WTC11 (cell line): ENCODE results near the gene CUEDC1. TPM values are rescaled to one million over a fixed set of nuclear protein-coding genes. Genes with fewer than 3 reads are reported as not detected.

Source experiments
- ATAC-seq: fragments of 200-7000 bp; cut with Tn5 transposase; 2 replicates; pipeline ENCODE4 v1.10.0; 2021; ENCODE audit warnings: mild to moderate bottlenecking, moderate library complexity
- CTCF ChIA-PET: fragments of 300-600 bp; sonication (Branson Sonifier 250); formaldehyde crosslinking; loops from one replicate; lab custom pipeline; 2021; ENCODE audit warnings: antibody characterized with exemption; lab: Charles Lee
- POLR2A ChIA-PET: fragments of 350-600 bp; sonication (Branson Sonifier 250); formaldehyde crosslinking; loops from one replicate; lab custom pipeline; 2021; ENCODE audit warnings: antibody characterized with exemption; lab: Charles Lee
- DNase-seq: peaks from one replicate; pipeline ENCODE4 v3.0.0; 2021; ENCODE audit warnings: low spot score
- H3K27ac Mint-ChIP-seq: 2 replicates; pipeline ENCODE4 v1.8.0; 2021; ENCODE audit warnings: mixed read lengths
- H3K27me3 Mint-ChIP-seq: 2 replicates; pipeline ENCODE4 v1.8.0; 2021; ENCODE audit warnings: low read depth, mild to moderate bottlenecking, moderate library complexity, mixed read lengths
- H3K36me3 Mint-ChIP-seq: 2 replicates; pipeline ENCODE4 v1.8.0; 2021; ENCODE audit warnings: mixed read lengths
- H3K4me1 Mint-ChIP-seq: 2 replicates; pipeline ENCODE4 v1.8.0; 2022; ENCODE audit warnings: mixed read lengths
- H3K4me3 Mint-ChIP-seq: 2 replicates; pipeline ENCODE4 v1.8.0; 2021; ENCODE audit warnings: mild to moderate bottlenecking, moderate library complexity, mixed read lengths
- H3K9me3 Mint-ChIP-seq: 2 replicates; pipeline ENCODE4 v1.8.0; 2021; ENCODE audit warnings: mixed read lengths
- ATF3 ChIP-seq: sonication (generic); formaldehyde crosslinking; conservative IDR thresholded peaks from 2 replicates; pipeline ENCODE4 v1.8.1; 2022; ENCODE audit warnings: mild to moderate bottlenecking, missing genetic modification reagents
- CBFB ChIP-seq: sonication (generic); formaldehyde crosslinking; IDR thresholded peaks from 2 replicates; pipeline ENCODE4 v1.8.1; 2022; ENCODE audit warnings: mild to moderate bottlenecking, low read depth, missing genetic modification reagents
- CDX4 ChIP-seq: fragments of 250-450 bp; sonication (Bioruptor Pico); IDR thresholded peaks from 2 replicates; pipeline ENCODE4 v1.9.0; 2021; ENCODE audit warnings: moderate library complexity, mild to moderate bottlenecking, inconsistent platforms, borderline replicate concordance
- CREB1 ChIP-seq: sonication (generic); formaldehyde crosslinking; IDR thresholded peaks from 2 replicates; pipeline ENCODE4 v1.8.0; 2023; ENCODE audit warnings: mild to moderate bottlenecking, missing genetic modification reagents
- EMX1 ChIP-seq: fragments of 250-450 bp; sonication (Bioruptor Pico); IDR thresholded peaks from 2 replicates; pipeline ENCODE4 v1.8.0; 2021; ENCODE audit warnings: mild to moderate bottlenecking
- FOXJ3 ChIP-seq: sonication (generic); formaldehyde crosslinking; IDR thresholded peaks from 2 replicates; pipeline ENCODE4 v1.9.0; 2021; ENCODE audit warnings: missing genetic modification reagents, mild to moderate bottlenecking, borderline replicate concordance
- FOXK1 ChIP-seq: sonication (generic); formaldehyde crosslinking; IDR thresholded peaks from 2 replicates; pipeline ENCODE4 v1.8.0; 2022; ENCODE audit warnings: mild to moderate bottlenecking, moderate library complexity, missing genetic modification reagents
- GTF2I ChIP-seq: fragments of 250-450 bp; sonication (Bioruptor Pico); conservative IDR thresholded peaks from 2 replicates; pipeline ENCODE4 v1.4.0; 2021; ENCODE audit warnings: mild to moderate bottlenecking
- IRF2 ChIP-seq: sonication (generic); formaldehyde crosslinking; IDR thresholded peaks from 2 replicates; pipeline ENCODE4 v1.8.0; 2022; ENCODE audit warnings: low read depth, missing genetic modification reagents, borderline replicate concordance
- KAT7 ChIP-seq: sonication (generic); formaldehyde crosslinking; IDR thresholded peaks from 2 replicates; pipeline ENCODE4 v1.8.1; 2023; ENCODE audit warnings: missing genetic modification reagents, mild to moderate bottlenecking, borderline replicate concordance
- MAX ChIP-seq: sonication (generic); formaldehyde crosslinking; IDR thresholded peaks from 2 replicates; pipeline ENCODE4 v1.8.0; 2022; ENCODE audit warnings: mild to moderate bottlenecking, missing genetic modification reagents
- MYBL2 ChIP-seq: sonication (generic); formaldehyde crosslinking; IDR thresholded peaks from 2 replicates; pipeline ENCODE4 v1.8.1; 2023; ENCODE audit warnings: mild to moderate bottlenecking, moderate library complexity, missing genetic modification reagents
- NFE2L1 ChIP-seq: sonication (generic); formaldehyde crosslinking; IDR thresholded peaks from 2 replicates; pipeline ENCODE4 v1.8.1; 2023; ENCODE audit warnings: missing genetic modification reagents
- SMAD3 ChIP-seq: sonication (generic); formaldehyde crosslinking; IDR thresholded peaks from 2 replicates; pipeline ENCODE4 v1.8.0; 2022; ENCODE audit warnings: missing genetic modification reagents, mild to moderate bottlenecking, borderline replicate concordance
- TP53 ChIP-seq: sonication (generic); formaldehyde crosslinking; IDR thresholded peaks from 2 replicates; pipeline ENCODE4 v1.8.1; 2023; ENCODE audit warnings: mild to moderate bottlenecking, missing genetic modification reagents
- ZNF396 ChIP-seq: fragments of 250-450 bp; sonication (Bioruptor Pico); IDR thresholded peaks from 2 replicates; pipeline ENCODE4 v1.8.0; 2021; ENCODE audit warnings: mild to moderate bottlenecking, moderate library complexity, borderline replicate concordance
- ZNF423 ChIP-seq: fragments of 250-450 bp; sonication (Bioruptor Pico); IDR thresholded peaks from 2 replicates; pipeline ENCODE4 v2.1.2; 2022; ENCODE audit warnings: mild to moderate bottlenecking, moderate library complexity
- total RNA-seq: library from RNA; stranded (reverse); gene quantifications from 3 replicates; pipeline ENCODE4 v1.2.3, GENCODE V29; 2021
- TF ChIP-seq, protein P1 (sequence below): sonication (generic); formaldehyde crosslinking; IDR thresholded peaks from 2 replicates; pipeline ENCODE4 v1.8.0; 2022; ENCODE audit warnings: missing genetic modification reagents
- TF ChIP-seq, protein P2 (sequence below): sonication (generic); formaldehyde crosslinking; IDR thresholded peaks from 2 replicates; pipeline ENCODE4 v1.8.1; 2023; ENCODE audit warnings: mild to moderate bottlenecking, moderate library complexity, missing genetic modification reagents
- TF ChIP-seq, protein P3 (sequence below): sonication (generic); formaldehyde crosslinking; IDR thresholded peaks from 2 replicates; pipeline ENCODE4 v1.8.0; 2022; ENCODE audit warnings: mild to moderate bottlenecking, missing genetic modification reagents

The CUEDC1 gene
- total RNA-seq, 1 experiment from 2014 or later: 12.2 TPM

DNA sequence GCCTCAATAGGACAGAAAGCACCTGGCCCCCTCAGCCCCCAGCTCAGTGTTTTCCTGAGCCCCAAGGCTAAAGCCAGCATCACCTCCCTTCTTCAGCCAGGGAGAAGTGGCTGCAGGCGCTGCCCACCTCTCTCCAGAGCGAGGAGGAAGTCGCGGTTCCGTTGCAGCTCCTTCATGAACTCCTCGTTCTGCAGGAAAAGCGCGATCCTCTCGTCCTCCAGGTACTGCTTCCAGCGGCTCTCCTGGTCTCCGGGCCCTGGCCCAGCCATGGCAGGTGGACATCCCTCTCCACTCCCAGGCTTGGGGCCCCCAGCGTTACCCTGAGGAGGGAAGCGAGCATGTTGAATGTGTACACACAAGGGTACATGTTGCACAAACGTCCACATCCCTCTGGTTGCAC lies 82.7 kb downstream of the CUEDC1 start:
- Mint-ChIP-seq H3K27ac (peak overlapping the region; percentile 45; the same call in 1 of the 2 replicates), H3K27me3 (peaks cover 6% of the 10 kb centered on the region; the same call in 1 of the 2 replicates), H3K4me3 (no peak overlapping the region), H3K36me3 (no peaks in the 10 kb centered on the region; the same call in 1 of the 2 replicates), H3K9me3 (no peaks in the 10 kb centered on the region), H3K4me1 (peaks cover 68% of the 10 kb centered on the region)
- ATAC-seq: no peak
- TF ChIP-seq ZNF396 (CRISPR knock-in tag) (no peak), FOXK1 (no peak), SMAD3 (CRISPR knock-in tag) (no peak), CREB1 (no peak), TP53 (CRISPR knock-in tag) (no peak), EMX1 (no peak), NFE2L1 (CRISPR knock-in tag) (no peak)
- TF ChIP-seq, protein P1, sequence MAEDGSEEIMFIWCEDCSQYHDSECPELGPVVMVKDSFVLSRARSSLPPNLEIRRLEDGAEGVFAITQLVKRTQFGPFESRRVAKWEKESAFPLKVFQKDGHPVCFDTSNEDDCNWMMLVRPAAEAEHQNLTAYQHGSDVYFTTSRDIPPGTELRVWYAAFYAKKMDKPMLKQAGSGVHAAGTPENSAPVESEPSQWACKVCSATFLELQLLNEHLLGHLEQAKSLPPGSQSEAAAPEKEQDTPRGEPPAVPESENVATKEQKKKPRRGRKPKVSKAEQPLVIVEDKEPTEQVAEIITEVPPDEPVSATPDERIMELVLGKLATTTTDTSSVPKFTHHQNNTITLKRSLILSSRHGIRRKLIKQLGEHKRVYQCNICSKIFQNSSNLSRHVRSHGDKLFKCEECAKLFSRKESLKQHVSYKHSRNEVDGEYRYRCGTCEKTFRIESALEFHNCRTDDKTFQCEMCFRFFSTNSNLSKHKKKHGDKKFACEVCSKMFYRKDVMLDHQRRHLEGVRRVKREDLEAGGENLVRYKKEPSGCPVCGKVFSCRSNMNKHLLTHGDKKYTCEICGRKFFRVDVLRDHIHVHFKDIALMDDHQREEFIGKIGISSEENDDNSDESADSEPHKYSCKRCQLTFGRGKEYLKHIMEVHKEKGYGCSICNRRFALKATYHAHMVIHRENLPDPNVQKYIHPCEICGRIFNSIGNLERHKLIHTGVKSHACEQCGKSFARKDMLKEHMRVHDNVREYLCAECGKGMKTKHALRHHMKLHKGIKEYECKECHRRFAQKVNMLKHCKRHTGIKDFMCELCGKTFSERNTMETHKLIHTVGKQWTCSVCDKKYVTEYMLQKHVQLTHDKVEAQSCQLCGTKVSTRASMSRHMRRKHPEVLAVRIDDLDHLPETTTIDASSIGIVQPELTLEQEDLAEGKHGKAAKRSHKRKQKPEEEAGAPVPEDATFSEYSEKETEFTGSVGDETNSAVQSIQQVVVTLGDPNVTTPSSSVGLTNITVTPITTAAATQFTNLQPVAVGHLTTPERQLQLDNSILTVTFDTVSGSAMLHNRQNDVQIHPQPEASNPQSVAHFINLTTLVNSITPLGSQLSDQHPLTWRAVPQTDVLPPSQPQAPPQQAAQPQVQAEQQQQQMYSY (CRISPR knock-in tag): no peak
- POLR2A ChIA-PET: no interaction called here
- no peak for DNase-seq
- CTCF ChIA-PET: interaction anchor here (1.3 kb wide), 1 partner anchor 31 kb away, joined by 3 read pairs; no protein-coding TSS in a partner anchor

DNA sequence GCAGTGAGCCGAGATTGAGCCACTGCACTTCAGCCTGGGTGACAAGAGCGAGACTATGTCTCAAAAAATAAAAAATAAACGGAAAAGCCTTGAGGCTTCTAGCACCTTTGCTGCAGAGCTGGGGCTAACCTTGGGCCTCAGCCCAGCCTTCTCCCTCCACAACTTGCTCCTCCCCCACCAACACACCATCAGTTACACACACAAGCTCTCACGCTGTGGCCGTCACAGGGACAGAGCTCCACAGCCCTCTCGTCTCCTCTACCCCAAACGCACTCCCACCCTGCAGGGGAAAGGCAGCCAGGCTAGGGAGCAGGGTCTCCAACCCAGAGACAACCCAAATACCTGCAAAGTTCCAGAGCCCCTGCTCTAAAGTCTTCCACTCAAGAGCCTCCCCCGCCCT lies 83.3 kb downstream of the CUEDC1 start:
- TF ChIP-seq ZNF423 (CRISPR knock-in tag) (no peak), IRF2 (CRISPR knock-in tag) (no peak), MAX (CRISPR knock-in tag) (no peak), FOXJ3 (CRISPR knock-in tag) (no peak)
- TF ChIP-seq, protein P2, sequence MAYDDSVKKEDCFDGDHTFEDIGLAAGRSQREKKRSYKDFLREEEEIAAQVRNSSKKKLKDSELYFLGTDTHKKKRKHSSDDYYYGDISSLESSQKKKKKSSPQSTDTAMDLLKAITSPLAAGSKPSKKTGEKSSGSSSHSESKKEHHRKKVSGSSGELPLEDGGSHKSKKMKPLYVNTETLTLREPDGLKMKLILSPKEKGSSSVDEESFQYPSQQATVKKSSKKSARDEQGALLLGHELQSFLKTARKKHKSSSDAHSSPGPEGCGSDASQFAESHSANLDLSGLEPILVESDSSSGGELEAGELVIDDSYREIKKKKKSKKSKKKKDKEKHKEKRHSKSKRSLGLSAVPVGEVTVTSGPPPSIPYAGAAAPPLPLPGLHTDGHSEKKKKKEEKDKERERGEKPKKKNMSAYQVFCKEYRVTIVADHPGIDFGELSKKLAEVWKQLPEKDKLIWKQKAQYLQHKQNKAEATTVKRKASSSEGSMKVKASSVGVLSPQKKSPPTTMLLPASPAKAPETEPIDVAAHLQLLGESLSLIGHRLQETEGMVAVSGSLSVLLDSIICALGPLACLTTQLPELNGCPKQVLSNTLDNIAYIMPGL (CRISPR knock-in tag): no peak
- POLR2A ChIA-PET: no interaction called here
- CTCF ChIA-PET: interaction anchor here (0.7 to 1.3 kb wide), 4 partner anchors 14 to 75 kb away, joined by 3 to 4 read pairs (median 3); no protein-coding TSS in a partner anchor

DNA sequence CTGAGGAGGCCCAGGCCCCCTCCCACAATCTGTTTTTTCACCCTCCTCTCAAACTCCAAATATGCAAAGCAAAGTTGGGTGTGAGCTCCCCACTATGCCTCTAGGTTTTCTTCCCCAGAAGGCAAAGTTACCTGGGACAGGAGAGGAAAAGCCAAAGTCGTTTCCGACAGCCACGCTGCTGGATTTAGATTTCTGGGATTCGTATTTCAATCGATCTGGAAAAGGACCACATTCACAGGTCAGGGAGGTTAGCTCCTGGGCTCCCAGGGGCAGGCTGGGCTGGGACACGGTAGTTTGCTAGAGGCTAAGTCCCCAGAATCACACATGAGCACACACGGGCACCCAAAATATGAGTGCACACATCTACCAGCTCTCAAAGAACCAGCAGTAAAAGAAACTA lies 84.1 kb downstream of the CUEDC1 start:
- no peak for ATAC-seq

More for the DNA sequence above, 83.3 kb downstream of the CUEDC1 start:
- H3K4me1 Mint-ChIP-seq: peaks cover 68% of the 10 kb centered on the region
- H3K9me3 Mint-ChIP-seq: no peaks in the 10 kb centered on the region
- no peak for ATAC-seq
- H3K4me3 Mint-ChIP-seq: no peak overlapping the region
- H3K27ac Mint-ChIP-seq: peak overlapping the region; percentile 72; the same call in 1 of the 2 replicates
- H3K27me3 Mint-ChIP-seq: peaks cover 6% of the 10 kb centered on the region; the same call in 1 of the 2 replicates
- H3K36me3 Mint-ChIP-seq: no peaks in the 10 kb centered on the region; the same call in 1 of the 2 replicates
- DNase-seq: no peak

GRCh38 chr17:57870283-57870635 lies 85.0 kb downstream of the CUEDC1 start:
- Mint-ChIP-seq H3K27me3 (no peaks in the 10 kb centered on the region), H3K4me1 (peaks cover 52% of the 10 kb centered on the region), H3K36me3 (no peaks in the 10 kb centered on the region; the same call in 1 of the 2 replicates), H3K9me3 (no peaks in the 10 kb centered on the region), H3K27ac (no peak overlapping the region), H3K4me3 (no peak overlapping the region)
- ATAC-seq (no peak), DNase-seq (no peak)
- ChIA-PET CTCF (interaction anchor here (0.9 to 4.4 kb wide), 11 partner anchors 10 to 129 kb away, joined by 3 to 18 read pairs (median 5); partner anchors contain the start of gene CUEDC1), POLR2A (no interaction called here)
- TF ChIP-seq ATF3 (CRISPR knock-in tag) (no peak), MYBL2 (CRISPR knock-in tag) (no peak), CBFB (no peak), GTF2I (CRISPR knock-in tag) (no peak), SMAD3 (CRISPR knock-in tag) (no peak), FOXK1 (no peak), KAT7 (CRISPR knock-in tag) (no peak), CDX4 (no peak)
- TF ChIP-seq, protein P3, sequence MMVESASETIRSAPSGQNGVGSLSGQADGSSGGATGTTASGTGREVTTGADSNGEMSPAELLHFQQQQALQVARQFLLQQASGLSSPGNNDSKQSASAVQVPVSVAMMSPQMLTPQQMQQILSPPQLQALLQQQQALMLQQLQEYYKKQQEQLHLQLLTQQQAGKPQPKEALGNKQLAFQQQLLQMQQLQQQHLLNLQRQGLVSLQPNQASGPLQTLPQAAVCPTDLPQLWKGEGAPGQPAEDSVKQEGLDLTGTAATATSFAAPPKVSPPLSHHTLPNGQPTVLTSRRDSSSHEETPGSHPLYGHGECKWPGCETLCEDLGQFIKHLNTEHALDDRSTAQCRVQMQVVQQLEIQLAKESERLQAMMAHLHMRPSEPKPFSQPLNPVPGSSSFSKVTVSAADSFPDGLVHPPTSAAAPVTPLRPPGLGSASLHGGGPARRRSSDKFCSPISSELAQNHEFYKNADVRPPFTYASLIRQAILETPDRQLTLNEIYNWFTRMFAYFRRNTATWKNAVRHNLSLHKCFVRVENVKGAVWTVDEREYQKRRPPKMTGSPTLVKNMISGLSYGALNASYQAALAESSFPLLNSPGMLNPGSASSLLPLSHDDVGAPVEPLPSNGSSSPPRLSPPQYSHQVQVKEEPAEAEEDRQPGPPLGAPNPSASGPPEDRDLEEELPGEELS (CRISPR knock-in tag): no peak

More for the DNA sequence above, 84.1 kb downstream of the CUEDC1 start:
- POLR2A ChIA-PET: no interaction called here
- Mint-ChIP-seq H3K36me3 (no peaks in the 10 kb centered on the region; the same call in 1 of the 2 replicates), H3K9me3 (no peaks in the 10 kb centered on the region), H3K27me3 (peaks cover 4% of the 10 kb centered on the region; the same call in 1 of the 2 replicates), H3K27ac (no peak overlapping the region), H3K4me3 (no peak overlapping the region), H3K4me1 (peaks cover 61% of the 10 kb centered on the region)
- no peak for DNase-seq
- no peak for TF ChIP-seq FOXK1
- CTCF ChIA-PET: interaction anchor here (0.7 to 4.4 kb wide), 6 partner anchors 17 to 128 kb away, joined by 3 to 15 read pairs (median 4); no protein-coding TSS in a partner anchor
